Activated T-cell treated with anti-CD3 and anti-CD28 coated beads, Interleukin-2, amount 50 U/mL, for 1 hour (primary cell): ENCODE results near the gene NLRP8.
"Not testable (repeated sequence)": the region's sequence is repeated elsewhere in the genome, so short reads cannot be mapped to it uniquely, and the experiment has no call there.

ENCODE experiments used
- DNase-seq: peaks from one replicate; pipeline ENCODE4 v3.0.0-alpha.2; 2020

The NLRP8 gene

GRCh38 chr19:55947532-55947931 lies at the start of gene NLRP8:
Gene NLRP8, plus strand, starts transcription at chr19:55947832.
- no peak for DNase-seq

- no peak for DNase-seq
Observed at GRCh38 chr19:55898911-55899310, 48.7 kb upstream of the NLRP8 start.

GRCh38 chr19:55901369-55902079 lies 46.1 kb upstream of the NLRP8 start:
- no peak for DNase-seq

- no peak for DNase-seq
Observed at GRCh38 chr19:55902080-55902751, 45.4 kb upstream of the NLRP8 start.

- DNase-seq = no peak
Observed at GRCh38 chr19:55907286-55907685, 40.3 kb upstream of the NLRP8 start.

- DNase-seq = no peak
Observed at GRCh38 chr19:55907746-55908145, 39.9 kb upstream of the NLRP8 start.

GRCh38 chr19:55909801-55910200 lies 37.8 kb upstream of the NLRP8 start:
- no peak for DNase-seq

GRCh38 chr19:55912916-55913315 lies 34.7 kb upstream of the NLRP8 start:
- no peak for DNase-seq

GRCh38 chr19:55913643-55914268 lies 33.9 kb upstream of the NLRP8 start:
- DNase-seq = no peak

GRCh38 chr19:55923556-55923955 lies 24.1 kb upstream of the NLRP8 start:
- no peak for DNase-seq

- DNase-seq = no peak
Observed at GRCh38 chr19:55927991-55928390, 19.6 kb upstream of the NLRP8 start.

GRCh38 chr19:55929258-55929657 lies 18.4 kb upstream of the NLRP8 start:
- not testable (repeated sequence) for DNase-seq

- DNase-seq = no peak
Observed at GRCh38 chr19:55930996-55931515, 16.6 kb upstream of the NLRP8 start.

- DNase-seq = no peak
Observed at GRCh38 chr19:55931936-55932386, 15.7 kb upstream of the NLRP8 start, which contains the start of gene NLRP13. Gene NLRP13, minus strand, starts transcription at chr19:55932336. Its CDS starts 25 bp downstream, at chr19:55932311.

- no peak for DNase-seq
Observed at GRCh38 chr19:55935206-55935605, 12.4 kb upstream of the NLRP8 start.

GRCh38 chr19:55939206-55939605 lies 8.4 kb upstream of the NLRP8 start:
- no peak for DNase-seq

- DNase-seq = no peak
Observed at GRCh38 chr19:55940306-55940705, 7.3 kb upstream of the NLRP8 start.

GRCh38 chr19:55950566-55950965 lies 2.9 kb downstream of the NLRP8 start:
- DNase-seq = not testable (repeated sequence)

- no peak for DNase-seq
Observed at GRCh38 chr19:55956431-55956830, 8.8 kb downstream of the NLRP8 start.

GRCh38 chr19:55958356-55958755 lies 10.7 kb downstream of the NLRP8 start:
- DNase-seq = no peak

GRCh38 chr19:55959996-55960675 lies 12.5 kb downstream of the NLRP8 start:
- no peak for DNase-seq

- no peak for DNase-seq
Observed at GRCh38 chr19:55962186-55962585, 14.6 kb downstream of the NLRP8 start.

GRCh38 chr19:55973982-55974381 lies 26.4 kb downstream of the NLRP8 start:
- DNase-seq = no peak
